Measurements from ENCODE around the gene JPH3.
A peak's percentile ranks its signal among the peaks of the same experiment; 100 is the strongest.
"Not testable (repeated sequence)": the region's sequence is repeated elsewhere in the genome, so short reads cannot be mapped to it uniquely, and the experiment has no call there.

The JPH3 gene

DNA sequence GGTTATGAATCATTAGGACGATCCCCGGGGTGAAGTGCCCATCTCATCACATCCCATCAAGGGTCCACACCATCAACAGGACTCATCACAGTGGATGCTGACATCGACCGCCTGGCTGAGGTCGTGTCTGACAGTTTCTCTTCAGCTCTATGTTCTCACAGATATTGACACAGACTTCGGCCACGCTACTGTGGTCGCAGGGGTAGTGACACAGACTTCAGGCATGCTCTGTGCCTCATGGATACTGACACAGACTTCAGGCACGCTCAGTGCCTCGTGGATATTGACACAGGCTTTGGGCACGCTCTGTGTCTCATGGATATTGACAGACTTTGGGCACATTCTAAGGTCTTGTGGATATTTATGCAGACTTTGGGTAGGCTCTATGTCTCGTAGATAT is 113.3 kb downstream of the JPH3 start:
- DNase-seq (ENCODE audit: low spot score) = no peak

DNA sequence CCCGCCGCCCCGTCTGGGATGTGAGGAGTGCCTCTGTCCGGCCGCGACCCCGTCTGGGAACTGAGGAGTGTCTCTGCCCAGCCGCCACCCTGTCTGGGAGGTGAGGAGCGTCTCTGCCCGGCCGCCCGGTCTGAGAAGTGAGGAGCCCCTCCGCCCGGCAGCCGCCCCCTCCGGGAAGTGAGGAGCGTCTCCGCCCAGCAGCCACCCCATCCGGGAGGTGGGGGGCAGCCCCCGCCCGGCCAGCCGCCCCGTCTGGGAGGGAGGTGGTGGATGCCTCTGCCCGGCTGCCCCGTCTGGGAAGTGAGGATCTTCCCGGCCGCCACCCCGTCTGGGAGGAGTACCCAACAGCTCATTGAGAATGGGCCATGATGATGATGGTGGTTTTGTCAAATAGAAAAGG is 116.5 kb downstream of the JPH3 start:
- not testable (repeated sequence) for DNase-seq (ENCODE audit: low spot score)

DNA sequence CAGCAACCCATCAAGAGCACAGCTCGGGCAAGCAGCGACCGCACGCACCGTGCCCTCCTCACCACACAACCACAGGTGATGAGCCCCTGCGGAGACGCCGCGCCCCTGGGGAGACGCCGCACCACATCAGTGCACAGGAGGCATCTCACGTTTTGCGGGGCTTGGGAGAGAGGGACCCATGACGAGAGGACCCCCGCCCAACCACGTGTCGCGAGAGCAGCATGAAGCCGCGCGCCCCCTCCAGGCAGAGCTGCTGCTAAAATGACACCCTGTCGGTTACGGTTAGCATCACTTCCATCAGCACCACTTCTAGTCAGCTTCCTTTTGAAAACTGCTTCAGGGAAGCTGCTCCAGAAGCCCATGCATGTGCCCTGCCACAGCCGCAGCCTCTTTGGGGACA is 118.1 kb downstream of the JPH3 start:
- no peak for DNase-seq (ENCODE audit: low spot score)

DNA sequence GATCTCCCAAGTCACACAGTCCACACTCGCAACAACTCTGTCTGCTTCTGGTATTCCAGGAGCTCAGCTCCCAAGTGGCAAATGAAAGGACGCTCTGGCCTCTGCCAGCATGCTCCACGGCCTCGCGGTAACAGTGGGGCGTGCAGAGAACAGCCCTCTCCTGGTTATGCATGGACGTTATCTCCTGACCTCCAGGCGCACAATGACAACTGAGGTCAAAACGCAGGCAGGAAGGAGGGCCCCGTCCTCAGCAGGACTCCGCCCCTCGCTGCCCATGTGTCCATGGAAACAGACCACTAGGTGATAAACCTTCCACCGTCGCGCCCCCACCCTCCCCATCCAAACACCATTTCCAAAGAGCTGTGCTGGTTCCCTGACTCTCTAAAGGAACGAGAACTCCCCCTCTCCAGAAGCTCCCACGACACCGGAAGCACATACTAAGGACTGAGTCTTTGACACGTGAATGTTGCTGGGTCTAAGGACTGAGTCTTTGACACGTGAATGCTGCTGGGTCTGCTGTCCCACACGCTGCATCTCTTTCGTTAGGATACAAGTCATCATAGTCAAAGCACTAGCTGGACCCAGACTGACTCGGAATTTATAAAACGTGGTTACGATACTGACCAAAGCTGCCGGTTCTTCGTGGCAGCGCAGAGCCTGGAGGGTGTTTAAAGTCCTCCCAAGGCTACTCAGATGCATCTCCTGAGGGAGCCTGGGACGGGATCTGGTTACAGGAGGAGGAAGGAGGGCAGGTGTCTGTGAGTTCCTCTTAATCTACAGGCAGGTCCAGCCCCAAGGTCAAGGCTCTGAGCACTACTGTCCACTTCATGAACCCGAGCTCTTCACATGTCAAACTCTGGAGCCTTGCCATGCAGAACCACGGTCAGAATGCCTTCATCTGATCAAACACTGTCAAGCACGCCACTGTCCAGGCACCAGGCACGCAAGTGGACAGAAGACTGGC is 119.6 kb downstream of the JPH3 start:
- no peak for DNase-seq (ENCODE audit: low spot score)

DNA sequence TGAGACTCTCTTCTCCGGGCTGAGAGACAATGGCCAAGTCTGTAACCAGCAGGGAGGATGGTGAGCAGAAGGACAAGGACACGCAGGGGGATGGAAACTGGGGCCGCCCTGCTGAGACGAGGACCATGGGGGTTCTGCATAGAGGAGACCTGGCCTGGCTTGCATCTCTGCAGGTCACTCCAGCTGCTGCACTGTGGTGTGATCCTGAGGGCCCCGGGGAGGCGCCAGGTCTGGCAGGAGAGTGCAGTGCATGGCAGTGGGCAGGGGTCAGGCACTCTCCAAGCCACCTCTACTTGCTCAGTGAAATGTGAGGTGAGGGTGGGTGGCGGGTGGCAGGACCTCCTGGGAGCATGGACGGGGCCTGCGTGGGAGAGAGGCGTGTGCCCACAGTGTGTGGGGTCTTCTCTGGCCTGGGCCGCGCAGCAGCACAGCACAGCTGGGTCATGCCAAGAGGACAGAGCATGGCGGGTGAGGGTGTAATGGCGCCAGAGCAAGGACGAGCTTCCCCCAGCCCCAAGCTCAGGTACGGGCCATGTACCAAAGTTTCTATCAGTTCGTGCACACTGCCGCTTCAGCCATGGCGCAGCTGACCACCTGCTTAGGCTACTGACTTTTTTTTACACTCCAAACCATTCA is 120.4 kb downstream of the JPH3 start:
- no peak for DNase-seq (ENCODE audit: low spot score)

DNA sequence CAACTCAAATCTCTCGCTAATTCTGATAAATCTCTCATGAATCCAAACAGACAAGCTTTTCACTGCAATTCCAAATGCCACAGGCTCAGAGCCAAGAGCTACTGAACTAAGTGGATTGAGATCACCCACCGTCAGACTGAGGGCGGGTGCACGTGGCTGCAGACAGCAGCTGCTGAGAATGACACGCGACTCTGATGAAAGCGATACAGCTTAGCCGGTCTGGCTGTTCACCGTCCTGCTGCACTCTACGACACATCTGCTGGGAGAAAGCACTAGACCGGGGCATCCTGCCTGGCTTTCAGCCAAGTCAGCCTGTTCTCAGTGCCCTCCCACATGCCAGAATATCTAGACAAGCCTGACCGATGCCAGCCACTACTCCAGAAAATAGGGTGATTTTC is 120.9 kb downstream of the JPH3 start:
- peak; percentile 98 for DNase-seq (ENCODE audit: low spot score)

DNA sequence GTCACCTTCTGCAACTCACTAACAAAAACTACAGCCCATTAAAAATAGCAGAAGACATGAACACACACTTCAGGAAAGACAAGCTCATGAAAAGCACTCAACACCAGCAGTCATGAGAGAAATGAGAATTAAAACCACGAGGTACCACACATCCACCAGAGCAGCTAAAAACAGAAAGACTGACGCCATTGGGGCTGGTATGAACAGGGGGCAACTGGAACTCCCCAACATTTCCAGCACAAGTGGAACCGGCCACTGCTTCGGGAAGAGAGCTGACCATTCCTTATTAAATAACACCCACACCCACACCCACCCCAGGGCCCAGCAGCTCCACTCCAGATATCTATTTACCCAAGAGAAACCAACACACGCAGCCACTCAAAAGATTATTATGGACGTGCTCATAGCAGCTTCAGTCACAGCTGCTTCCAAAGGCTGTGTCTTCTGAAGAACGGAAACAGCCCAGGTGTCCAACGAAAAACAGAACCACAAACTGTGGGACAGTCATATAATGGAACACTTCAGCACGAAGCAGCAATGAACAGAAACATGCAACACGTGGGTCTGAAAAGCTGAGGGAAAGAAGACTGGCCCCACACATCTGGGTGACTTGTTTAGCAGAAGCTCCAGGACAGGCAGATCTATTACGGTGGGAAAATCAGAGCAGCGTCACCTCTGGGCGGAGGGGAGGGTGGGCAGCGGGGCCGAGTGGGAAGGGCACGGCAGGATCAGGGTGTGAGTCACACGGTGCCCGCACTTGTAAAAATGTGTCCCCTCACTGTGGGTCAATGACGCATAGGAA is 122.4 kb downstream of the JPH3 start:
- DNase-seq (ENCODE audit: low spot score) = peak; percentile 96

DNA sequence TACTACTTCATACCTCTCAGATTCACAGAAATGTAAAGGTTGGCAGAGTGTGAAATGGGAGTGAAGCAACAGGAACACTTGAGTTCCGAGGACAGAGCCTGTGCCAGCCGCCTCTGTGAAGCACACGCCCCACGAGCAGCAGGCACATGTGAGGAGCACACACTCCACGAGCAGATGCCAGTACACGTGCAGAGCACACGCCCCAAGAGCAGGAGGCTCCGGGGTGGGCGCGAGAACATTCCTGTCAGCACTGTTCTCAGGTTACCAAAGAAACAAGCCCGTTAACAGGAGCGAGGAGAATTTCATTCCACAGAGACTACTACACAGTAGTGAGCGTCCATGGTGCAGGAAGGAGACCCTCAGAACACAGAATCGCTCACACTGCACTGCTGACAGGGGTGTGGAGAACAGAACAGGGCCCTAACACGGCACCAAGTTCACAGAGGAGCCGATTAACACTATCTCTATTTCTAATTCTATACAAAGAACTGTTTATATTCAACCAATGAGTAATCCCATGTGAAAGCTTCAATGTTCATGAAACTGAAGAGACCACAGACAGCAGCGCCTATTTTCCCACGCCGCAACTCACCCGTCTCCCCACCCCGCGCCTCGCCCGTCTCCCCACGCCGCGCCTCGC is 123.4 kb downstream of the JPH3 start:
- DNase-seq (ENCODE audit: low spot score) = peak; percentile 68

DNA sequence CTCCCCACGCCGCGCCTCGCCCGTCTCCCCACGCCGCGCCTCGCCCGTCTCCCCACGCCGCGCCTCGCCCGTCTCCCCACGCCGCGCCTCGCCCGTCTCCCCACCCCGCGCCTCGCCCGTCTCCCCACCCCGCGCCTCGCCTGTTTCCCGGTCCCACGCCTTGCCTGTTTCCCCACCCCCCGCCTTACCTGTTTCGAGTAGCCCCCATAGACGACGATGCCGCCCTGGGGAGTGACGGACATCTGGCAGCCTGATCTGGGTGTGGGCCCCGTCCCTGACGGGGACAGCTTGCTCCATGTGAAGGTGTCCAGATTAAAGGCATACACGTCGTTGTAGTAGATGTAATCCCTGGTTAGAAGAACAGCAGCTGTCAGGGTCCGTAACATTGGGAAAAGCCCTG is 124.3 kb downstream of the JPH3 start:
- not testable (repeated sequence) for DNase-seq (ENCODE audit: low spot score)

DNA sequence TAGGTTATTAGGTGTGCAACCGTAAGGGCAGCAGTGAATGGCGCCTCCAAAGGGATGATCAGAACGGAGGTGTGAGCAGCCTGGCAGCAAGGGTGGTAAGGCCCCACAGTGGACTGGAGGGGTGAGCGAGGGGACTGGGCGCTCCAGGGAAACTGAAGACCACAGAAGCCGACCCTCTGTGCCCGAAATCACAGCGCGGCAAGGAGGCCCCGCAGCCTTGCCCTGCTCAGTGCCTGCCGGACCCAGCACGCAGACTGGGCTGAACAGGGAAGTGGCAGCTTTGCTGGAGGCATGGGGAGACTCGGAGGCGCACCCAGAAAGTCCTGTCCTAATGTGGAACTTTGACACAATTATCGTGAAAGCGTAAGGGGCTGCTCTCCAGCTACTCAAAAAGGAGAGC is 125.0 kb downstream of the JPH3 start:
- DNase-seq (ENCODE audit: low spot score) = no peak

DNA sequence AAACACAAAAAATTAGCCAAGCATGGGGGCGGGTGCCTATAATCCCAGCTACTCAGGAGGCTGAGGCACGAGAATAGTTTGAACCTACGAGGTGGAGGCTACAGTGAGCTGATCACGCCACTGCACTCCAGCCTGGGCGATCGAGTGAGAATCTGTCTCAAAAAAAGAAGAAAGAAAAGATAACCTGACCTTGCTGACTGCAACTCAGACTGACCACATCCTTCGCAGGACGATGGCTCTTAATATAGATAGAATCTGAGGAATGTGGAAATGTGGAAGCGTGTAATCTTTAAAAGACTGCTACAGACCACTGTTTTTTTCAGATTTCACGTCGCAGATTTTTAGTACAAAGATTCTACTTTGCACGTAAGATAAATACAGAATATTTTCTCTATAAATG is 125.7 kb downstream of the JPH3 start:
- DNase-seq (ENCODE audit: low spot score) = no peak

DNA sequence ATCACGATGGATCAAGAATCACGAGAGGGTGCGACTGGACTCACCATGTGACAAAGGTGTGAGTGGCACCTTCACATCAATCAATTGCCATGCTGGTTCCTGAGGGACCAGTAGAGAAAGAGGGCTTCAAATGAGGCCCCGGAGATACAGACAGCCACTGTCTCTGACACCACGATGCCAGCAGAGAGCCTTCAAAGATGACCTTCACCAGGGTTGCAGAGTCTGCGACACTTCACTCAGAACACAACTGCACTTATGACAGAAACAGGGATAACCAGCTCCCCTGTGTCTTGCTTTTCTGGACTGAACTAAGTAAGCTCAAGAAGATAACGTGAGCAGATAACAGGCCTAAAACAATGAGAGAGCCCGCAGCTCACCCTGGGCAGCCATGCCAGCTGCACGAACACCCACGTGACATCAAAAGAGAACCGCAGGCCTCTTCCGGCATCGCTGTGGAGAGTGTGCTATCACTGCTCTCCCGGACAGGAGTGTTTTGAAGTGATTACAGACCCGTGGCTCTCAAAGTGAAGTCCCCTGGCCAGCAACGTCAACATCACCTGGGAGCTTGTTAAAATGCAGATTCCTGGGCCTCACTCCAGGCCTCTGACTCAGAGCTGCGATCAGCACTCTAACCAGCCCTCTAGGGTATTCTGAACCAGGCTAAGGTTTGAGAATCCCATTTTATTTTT is 127.1 kb downstream of the JPH3 start:
- no peak for DNase-seq (ENCODE audit: low spot score)

DNA sequence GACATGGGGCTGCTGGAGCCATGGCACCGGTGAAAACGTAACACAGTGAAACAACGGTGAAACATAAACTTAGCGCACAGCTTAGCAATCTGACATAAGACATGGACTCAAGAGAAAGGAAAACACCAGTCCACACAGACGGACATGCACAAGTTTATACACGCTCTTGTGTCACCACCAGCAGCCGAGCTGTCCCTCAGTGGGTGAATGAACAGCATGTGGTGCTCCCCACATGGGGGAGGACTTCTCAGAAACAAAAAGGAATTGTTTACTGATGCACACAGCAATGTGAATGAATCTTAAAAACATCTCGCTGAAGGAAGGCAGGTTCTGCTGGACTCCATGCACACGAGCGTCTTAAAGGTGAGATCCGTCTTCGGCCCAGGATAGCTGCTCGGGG is 129.3 kb downstream of the JPH3 start:
- DNase-seq (ENCODE audit: low spot score) = no peak

DNA sequence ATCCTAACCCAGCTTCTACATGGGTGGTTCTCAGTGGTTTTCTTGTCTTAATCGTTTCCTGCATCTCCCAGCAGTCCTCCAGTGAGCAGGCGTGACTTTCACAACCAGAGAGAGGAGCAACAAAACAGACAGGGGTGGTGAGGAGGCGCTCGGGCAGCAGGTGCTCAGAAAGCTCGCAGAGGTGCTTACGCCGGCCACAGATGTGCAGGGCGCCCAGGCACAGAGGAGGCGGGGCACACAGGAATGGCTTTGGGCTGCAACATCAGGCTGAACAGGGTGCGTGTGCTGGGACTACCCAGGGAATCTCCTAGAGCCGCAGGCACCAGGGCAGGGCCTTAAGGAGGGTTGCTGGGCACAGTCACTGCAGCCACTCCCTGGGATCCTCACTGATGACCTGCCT is 130.9 kb downstream of the JPH3 start:
- DNase-seq (ENCODE audit: low spot score) = peak; percentile 71

DNA sequence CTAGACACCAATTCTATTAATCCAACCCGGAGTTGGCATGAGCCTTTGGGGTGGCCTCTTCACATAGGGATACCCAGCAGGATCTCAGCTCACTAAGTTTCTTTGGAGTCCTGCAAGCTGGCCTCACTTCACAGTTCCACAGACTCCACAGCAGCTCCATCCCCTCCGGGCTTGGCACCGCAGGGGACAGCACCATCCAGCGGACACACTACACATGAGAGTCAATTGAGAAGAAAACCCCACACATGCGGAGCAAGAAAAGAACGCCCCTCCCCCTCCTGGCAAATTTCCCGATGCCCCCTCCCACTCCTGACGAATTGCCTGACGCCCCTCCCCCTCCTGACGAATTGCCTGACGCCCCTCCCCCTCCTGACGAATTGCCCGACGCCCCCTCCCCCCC is 132.3 kb downstream of the JPH3 start:
- no peak for DNase-seq (ENCODE audit: low spot score)

DNA sequence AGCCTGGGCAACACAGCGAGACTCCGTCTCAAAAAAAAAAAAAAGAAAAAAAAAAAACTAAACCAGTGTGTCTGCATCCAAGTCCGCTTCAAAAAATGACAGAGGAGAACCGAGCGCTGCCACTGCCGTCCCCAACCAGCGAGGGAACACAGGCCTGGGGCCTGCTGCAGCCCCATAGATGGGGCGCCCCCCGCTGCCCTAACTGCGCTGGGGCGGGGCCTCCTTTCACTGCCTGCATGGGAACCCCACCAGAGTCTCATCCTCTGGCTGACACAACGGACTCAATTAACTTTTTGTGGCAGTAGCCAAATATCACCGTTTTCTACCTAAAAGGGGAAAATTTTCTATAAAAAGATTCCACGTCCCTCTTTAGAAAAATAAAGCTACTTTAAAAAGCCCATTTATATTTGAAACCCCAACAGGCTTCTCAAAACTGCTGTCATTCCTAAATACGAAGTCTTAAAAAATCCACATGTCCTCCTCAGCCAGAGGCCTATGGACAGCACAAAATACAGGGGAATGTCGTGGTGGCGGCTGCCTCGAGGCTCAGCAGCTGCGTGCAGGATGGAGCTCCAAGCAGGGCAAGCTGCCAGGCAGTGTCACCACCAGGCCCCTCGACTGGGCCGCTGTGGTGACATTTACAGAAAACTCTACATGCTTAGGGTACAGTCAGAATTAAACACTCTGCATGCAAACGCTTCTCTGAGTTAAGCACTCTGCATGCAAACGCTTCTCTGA is 133.1 kb downstream of the JPH3 start:
- no peak for DNase-seq (ENCODE audit: low spot score)

DNA sequence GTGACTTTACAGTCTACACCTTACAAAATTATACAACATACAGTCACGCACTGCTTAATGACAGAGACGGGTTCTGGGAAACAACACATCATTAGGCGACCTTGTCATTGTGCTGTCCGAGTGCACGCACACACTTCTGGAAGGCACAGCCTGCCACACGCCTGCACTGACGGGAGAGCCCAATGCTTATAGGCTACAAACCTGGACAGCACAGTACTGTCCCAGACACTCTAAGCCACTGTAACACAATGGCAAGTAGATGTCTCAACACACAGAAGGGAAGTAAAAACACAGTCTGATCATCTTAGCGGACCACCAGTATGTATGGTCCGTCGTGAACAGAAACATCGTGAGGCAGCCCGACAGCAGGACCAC is 133.7 kb downstream of the JPH3 start:
- DNase-seq (ENCODE audit: low spot score) = no peak

DNA sequence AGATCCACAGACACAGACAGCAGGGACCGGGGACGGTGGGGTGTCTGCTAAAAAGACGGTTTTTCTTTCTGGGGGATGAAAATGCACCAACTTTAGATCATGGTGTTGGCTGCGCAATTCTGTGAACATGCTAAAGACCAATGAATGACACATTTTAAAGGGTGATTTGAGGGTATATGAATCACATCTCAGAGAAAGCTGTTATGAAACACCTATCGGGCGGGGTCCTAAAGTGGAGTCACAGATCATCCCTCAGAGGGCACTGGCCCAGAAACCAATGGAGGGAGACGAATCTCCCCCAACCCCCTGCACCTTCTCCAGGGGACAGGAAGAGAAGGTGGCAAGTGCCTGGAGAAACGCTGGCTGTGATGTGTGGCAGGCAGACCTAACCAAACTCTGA is 137.5 kb downstream of the JPH3 start:
- DNase-seq (ENCODE audit: low spot score) = no peak

DNA sequence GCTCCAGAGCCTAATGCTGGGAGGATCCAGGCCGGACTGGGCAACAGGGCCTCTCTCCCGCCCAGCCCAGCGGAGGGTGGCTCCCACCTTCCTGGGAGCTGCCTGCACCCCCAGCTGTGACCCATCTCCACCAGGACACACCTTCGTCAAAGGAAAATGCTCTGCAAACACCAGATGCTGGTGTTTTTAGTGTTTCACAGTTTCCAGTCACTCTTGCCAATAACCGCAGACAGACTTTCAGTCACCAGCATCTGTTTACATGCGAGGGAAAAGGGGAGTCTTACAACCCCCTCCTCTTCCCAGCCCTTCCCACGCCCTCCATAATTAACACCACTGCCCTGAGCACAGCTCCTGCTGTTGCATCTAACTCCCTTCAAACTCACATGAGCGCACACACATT is 138.1 kb downstream of the JPH3 start:
- DNase-seq (ENCODE audit: low spot score) = no peak

DNA sequence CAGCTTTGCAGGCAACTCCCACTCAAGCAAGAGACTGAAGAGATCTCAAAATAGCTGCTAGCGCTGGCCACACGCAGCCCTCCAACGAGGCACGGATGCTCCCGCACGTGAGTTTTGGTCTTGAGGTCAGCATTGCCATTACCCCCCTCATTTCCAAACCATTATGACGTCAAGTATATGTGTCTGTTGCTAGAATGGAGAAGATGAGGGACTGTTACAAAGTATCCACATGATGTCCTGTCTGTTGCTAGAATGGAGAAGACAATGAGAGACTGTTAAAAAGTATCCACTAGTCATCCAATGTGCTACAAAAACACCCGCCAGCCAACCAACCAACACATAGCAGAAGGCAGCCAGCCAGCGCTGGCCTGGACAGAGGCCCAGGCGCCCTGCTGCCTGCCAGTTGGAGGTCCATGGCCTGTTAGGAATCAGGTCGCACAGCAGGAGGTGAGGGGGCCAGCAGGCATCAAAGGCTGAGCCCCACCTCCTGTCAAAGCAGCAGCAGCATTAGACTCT is 138.7 kb downstream of the JPH3 start:
- DNase-seq (ENCODE audit: low spot score) = no peak
